Naive thymus-derived CD8-positive, alpha-beta T cell (primary cell): Measurements from ENCODE around the gene CFAP251. TPM values are rescaled to one million over a fixed set of nuclear protein-coding genes. Genes with fewer than 3 reads are reported as not detected.
"Not testable (repeated sequence)": the region's sequence is repeated elsewhere in the genome, so short reads cannot be mapped to it uniquely, and the experiment has no call there.

Experiments used
- ATAC-seq, 2 donors: fragments of 150-1000 bp; cut with Tn5 transposase in 1 of 2; sonication (Bioruptor Pico), chemical (Tn5 transposase) in 1 of 2; 1 replicate in 1 of 2; 2 replicates in 1 of 2; pipeline ENCODE4 v1.10.0; 2021; ENCODE audit warnings: mild to moderate bottlenecking in 2 of 2, moderate library complexity in 2 of 2
- POLR2A ChIA-PET: fragments of 350-600 bp; sonication (Branson Sonifier 250); formaldehyde crosslinking; loops from one replicate; lab custom pipeline; 2021; ENCODE audit warnings: antibody characterized with exemption; lab: Charles Lee
- DNase-seq, 10 donors: peaks; one replicate each; pipeline versions ENCODE4 v3.0.0 to v3.0.0-alpha.2; 2020 to 2022
- H3K27ac Mint-ChIP-seq, 10 donors: one replicate each; pipeline ENCODE4 v1.8.0; 2020 to 2022; ENCODE audit warnings: mild to moderate bottlenecking in 10 of 10, mixed read lengths in 10 of 10, moderate library complexity in 4 of 10, inconsistent platforms in 1 of 10
- H3K27me3 Mint-ChIP-seq, 5 donors: one replicate each; pipeline ENCODE4 v1.8.0; 2021 to 2022; ENCODE audit warnings: mixed read lengths in 5 of 5
- H3K36me3 Mint-ChIP-seq, 3 donors: one replicate each; pipeline ENCODE4 v1.8.0; 2020 to 2022; ENCODE audit warnings: mixed read lengths in 3 of 3, mild to moderate bottlenecking in 2 of 3, inconsistent platforms in 1 of 3
- H3K4me1 Mint-ChIP-seq, 4 donors: one replicate each; pipeline ENCODE4 v1.8.0; 2021 to 2022; ENCODE audit warnings: mixed read lengths in 4 of 4
- H3K4me3 Mint-ChIP-seq, 10 donors: one replicate each; pipeline ENCODE4 v1.8.0; 2020 to 2022; ENCODE audit warnings: mild to moderate bottlenecking in 10 of 10, mixed read lengths in 10 of 10, moderate library complexity in 6 of 10, inconsistent platforms in 1 of 10
- H3K9me3 Mint-ChIP-seq, 9 donors: one replicate each; pipeline ENCODE4 v1.8.0; 2020 to 2022; ENCODE audit warnings: mixed read lengths in 9 of 9, mild to moderate bottlenecking in 3 of 9, inconsistent platforms in 1 of 9, moderate library complexity in 1 of 9
- polyA plus RNA-seq, 3 donors: library from polyadenylated mRNA; unstranded; fragments of 300-500 nt; fragmentation: Illumina TruSeq; gene quantifications; one replicate each; pipeline ENCODE4 v1.2.3, GENCODE V29; 2021
- total RNA-seq, 8 experiments: library from RNA in 2 of 8; stranded (reverse) in 2 of 8; gene quantifications; one replicate each; pipeline ENCODE4 v1.2.3 and lab custom pipeline; 2021 to 2026

Gene CFAP251
- total and polyA plus RNA-seq, 5 experiments from 2014 or later = 0.03 to 0.82 (median 0.28) TPM; not detected in 1

DNA sequence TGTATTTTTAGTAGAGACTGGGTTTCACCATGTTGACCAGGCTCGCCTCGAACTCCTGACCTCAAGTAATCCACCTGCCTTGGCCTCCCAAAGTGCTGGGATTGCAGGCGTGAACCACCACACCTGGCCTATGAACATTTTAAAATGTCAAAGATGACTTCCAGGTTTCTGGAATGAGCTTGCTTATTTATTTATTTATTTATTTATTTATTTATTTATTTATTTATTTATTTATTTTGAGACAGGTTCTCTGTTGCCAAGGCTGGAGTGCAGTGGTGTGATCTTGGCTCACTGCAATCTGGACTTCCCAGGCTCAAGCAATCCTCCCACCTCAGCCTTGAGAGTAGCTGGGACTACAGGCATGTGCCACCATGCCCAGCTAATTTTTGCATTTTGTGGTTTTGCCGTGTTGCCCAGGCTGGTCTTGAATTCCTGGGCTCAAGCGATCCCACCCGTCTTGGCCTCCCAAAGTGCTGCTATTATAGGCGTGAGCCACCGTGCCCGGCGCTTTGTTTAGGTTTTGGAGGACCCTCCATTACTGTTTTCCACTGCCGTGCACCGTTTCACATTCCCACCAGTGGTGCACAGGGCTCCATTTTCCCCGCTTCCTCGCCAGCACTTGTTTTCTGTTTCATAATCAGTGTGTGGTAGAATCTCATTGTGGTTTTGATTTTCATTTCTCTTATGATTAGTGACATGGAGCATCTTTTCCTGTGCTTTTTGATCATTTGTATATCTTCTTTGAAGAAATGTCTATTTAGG lies 6.4 kb upstream of the CFAP251 start:
- peaks cover 0 to 65% (median 13%) of the 10 kb centered on the region in 3 donors for H3K36me3 Mint-ChIP-seq
- H3K9me3 Mint-ChIP-seq = no peaks in the 10 kb centered on the region
- H3K4me1 Mint-ChIP-seq = peaks cover 9 to 15% (median 11%) of the 10 kb centered on the region in 4 donors
- no peaks in the 10 kb centered on the region for H3K27me3 Mint-ChIP-seq
- POLR2A ChIA-PET = interaction anchor here (0.6 to 0.7 kb wide), 4 partner anchors 87 to 1315 kb away, joined by 3 to 7 read pairs (median 4); partner anchors contain the start of gene BCL7A
- no peak overlapping the region for H3K4me3 Mint-ChIP-seq
- no peak for DNase-seq
- ATAC-seq = no peak
- H3K27ac Mint-ChIP-seq = peak overlapping the region in 2 of 10 donors; percentile 53 to 83

- ATAC-seq (no peak), DNase-seq (no peak)
- no peaks in the 10 kb centered on the region for H3K9me3 Mint-ChIP-seq
- no peak overlapping the region for H3K4me3 Mint-ChIP-seq
- H3K27ac Mint-ChIP-seq = peak overlapping the region in 6 of 10 donors; percentile 15 to 83 (median 61)
- POLR2A ChIA-PET = interaction anchor here (0.6 kb wide), 1 partner anchor 736 kb away, joined by 8 read pairs; no protein-coding TSS in a partner anchor
- peaks cover 0 to 38% (median 2%) of the 10 kb centered on the region in 3 donors for H3K36me3 Mint-ChIP-seq
- H3K27me3 Mint-ChIP-seq = no peaks in the 10 kb centered on the region
- H3K4me1 Mint-ChIP-seq = peaks cover 5 to 16% (median 11%) of the 10 kb centered on the region in 4 donors
Observed at GRCh38 chr12:121915841-121916321, 2.5 kb upstream of the CFAP251 start.

GRCh38 chr12:121916719-121917118 lies 1.7 kb upstream of the CFAP251 start:
- POLR2A ChIA-PET = interaction anchor here (1.3 to 1.8 kb wide), 2 partner anchors 28 to 110 kb away, joined by 3 to 5 read pairs; partner anchors contain the start of gene PSMD9
- H3K27ac Mint-ChIP-seq = peak overlapping the region in 9 of 10 donors; percentile 28 to 98 (median 96)
- no peak for DNase-seq

GRCh38 chr12:121918679-121919038 lies 267 bp downstream of the CFAP251 start:
- peaks cover 0 to 21% (median 0%) of the 10 kb centered on the region in 3 donors for H3K36me3 Mint-ChIP-seq
- peak; percentile 43 to 61 for ATAC-seq
- POLR2A ChIA-PET = interaction anchor here (0.6 to 1.3 kb wide), 3 partner anchors 30 to 126 kb away, joined by 3 to 5 read pairs (median 3); partner anchors contain the start of gene PSMD9
- peak in 1 of 10 donors; percentile 4 for DNase-seq
- H3K4me3 Mint-ChIP-seq = peak overlapping the region in 8 of 10 donors; percentile 11 to 90 (median 84)
- H3K9me3 Mint-ChIP-seq = no peaks in the 10 kb centered on the region
- peaks cover 3 to 16% (median 11%) of the 10 kb centered on the region in 4 donors for H3K4me1 Mint-ChIP-seq
- no peaks in the 10 kb centered on the region for H3K27me3 Mint-ChIP-seq
- H3K27ac Mint-ChIP-seq = peak overlapping the region in 7 of 10 donors; percentile 88 to 98 (median 97)

More at GRCh38 chr12:121916719-121917118, 1.7 kb upstream of the CFAP251 start:
- Mint-ChIP-seq H3K36me3 (peaks cover 0 to 33% (median 2%) of the 10 kb centered on the region in 3 donors), H3K4me1 (peaks cover 5 to 19% (median 11%) of the 10 kb centered on the region in 4 donors), H3K27me3 (no peaks in the 10 kb centered on the region), H3K4me3 (no peak overlapping the region), H3K9me3 (no peaks in the 10 kb centered on the region)
- ATAC-seq = no peak

GRCh38 chr12:121921066-121921465 lies 2.7 kb downstream of the CFAP251 start:
- ATAC-seq (no peak), DNase-seq (no peak)
- peaks cover 5 to 16% (median 11%) of the 10 kb centered on the region in 4 donors for H3K4me1 Mint-ChIP-seq
- no peaks in the 10 kb centered on the region for H3K27me3 Mint-ChIP-seq
- H3K36me3 Mint-ChIP-seq = peaks cover 0 to 11% (median 0%) of the 10 kb centered on the region in 3 donors
- H3K27ac Mint-ChIP-seq = peak overlapping the region in 6 of 10 donors; percentile 3 to 70 (median 45)
- no peak overlapping the region for H3K4me3 Mint-ChIP-seq
- POLR2A ChIA-PET = no interaction called here
- H3K9me3 Mint-ChIP-seq = no peaks in the 10 kb centered on the region

- Mint-ChIP-seq H3K27ac (no peak overlapping the region), H3K36me3 (no peaks in the 10 kb centered on the region), H3K4me1 (peaks cover 0 to 17% (median 2%) of the 10 kb centered on the region in 4 donors), H3K4me3 (no peak overlapping the region), H3K27me3 (no peaks in the 10 kb centered on the region), H3K9me3 (no peaks in the 10 kb centered on the region)
- ATAC-seq = no peak
- DNase-seq = no peak
- POLR2A ChIA-PET = no interaction called here
Observed at GRCh38 chr12:121925358-121925695, 6.9 kb downstream of the CFAP251 start.

DNA sequence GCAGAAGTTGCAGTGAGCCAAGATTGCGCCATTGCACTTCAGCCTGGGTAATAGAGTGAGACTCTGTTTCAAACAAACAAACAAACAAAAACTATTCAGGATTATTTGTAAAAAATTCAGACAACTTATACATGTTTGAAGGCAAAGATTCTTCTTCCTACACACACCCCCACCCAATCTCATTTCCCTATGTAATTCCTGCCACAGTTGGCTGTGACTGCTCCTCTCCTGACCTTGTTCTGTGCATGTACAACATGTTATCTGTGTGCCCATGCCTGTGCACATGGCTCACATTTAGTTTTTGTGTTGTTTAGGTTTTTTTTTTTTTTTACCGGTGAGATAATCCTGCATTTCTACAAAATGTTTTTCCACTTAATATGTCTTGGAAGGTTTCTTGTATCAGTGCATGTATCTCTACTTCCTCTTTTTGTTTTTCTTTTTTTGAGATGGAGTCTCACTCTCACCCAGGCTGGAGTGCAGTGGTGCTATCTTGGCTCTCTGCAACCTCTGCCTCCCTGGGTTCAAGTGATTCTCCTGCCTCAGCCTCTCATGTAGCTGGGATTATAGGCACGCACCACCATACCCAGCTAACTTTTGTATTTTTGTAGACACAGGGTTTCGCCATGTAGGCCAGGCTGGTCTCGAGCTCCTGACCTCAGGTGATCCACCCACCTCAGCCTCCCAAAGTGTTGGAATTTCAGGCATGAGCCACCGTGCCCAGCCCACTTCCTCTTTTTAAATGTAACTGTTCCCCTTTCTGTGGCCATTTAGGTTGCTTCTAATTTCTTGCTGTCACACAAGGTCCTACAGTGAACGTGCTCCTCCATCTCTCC lies 8.7 kb downstream of the CFAP251 start:
- H3K27me3 Mint-ChIP-seq = no peaks in the 10 kb centered on the region
- peak overlapping the region in 2 of 10 donors; percentile 32 to 43 for H3K27ac Mint-ChIP-seq
- ATAC-seq (no peak), DNase-seq (peak in 1 of 10 donors; percentile 7)
- no peaks in the 10 kb centered on the region for H3K36me3 Mint-ChIP-seq
- no peak overlapping the region for H3K4me3 Mint-ChIP-seq
- H3K9me3 Mint-ChIP-seq = no peaks in the 10 kb centered on the region
- POLR2A ChIA-PET = no interaction called here
- peaks cover 0 to 21% (median 2%) of the 10 kb centered on the region in 4 donors for H3K4me1 Mint-ChIP-seq

DNA sequence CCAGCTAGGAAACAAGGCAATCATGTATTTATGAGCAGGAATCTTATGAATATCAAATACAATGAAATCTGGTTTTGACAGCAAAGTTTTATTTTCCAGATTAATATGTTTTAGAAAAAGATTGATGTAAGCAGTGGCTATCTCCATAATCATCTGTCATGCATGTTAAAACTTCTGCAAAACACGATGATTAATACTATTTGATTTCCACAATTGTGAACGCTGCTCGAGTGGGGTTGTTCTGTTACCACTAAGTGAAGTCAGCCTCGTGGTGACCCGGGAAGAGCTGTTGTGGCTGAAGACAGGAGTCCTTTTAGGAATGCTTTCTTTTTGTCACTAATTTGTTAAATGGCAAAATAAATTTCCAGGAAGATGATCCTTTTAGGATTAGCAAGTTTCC lies 9.4 kb downstream of the CFAP251 start:
- H3K36me3 Mint-ChIP-seq = no peaks in the 10 kb centered on the region
- ATAC-seq (no peak), DNase-seq (no peak)
- POLR2A ChIA-PET = no interaction called here
- peak overlapping the region in 2 of 10 donors; percentile 32 to 43 for H3K27ac Mint-ChIP-seq
- no peaks in the 10 kb centered on the region for H3K9me3 Mint-ChIP-seq
- H3K4me1 Mint-ChIP-seq = peaks cover 0 to 25% (median 2%) of the 10 kb centered on the region in 4 donors
- no peak overlapping the region for H3K4me3 Mint-ChIP-seq
- H3K27me3 Mint-ChIP-seq = peaks cover 0 to 3% (median 0%) of the 10 kb centered on the region in 5 donors

DNA sequence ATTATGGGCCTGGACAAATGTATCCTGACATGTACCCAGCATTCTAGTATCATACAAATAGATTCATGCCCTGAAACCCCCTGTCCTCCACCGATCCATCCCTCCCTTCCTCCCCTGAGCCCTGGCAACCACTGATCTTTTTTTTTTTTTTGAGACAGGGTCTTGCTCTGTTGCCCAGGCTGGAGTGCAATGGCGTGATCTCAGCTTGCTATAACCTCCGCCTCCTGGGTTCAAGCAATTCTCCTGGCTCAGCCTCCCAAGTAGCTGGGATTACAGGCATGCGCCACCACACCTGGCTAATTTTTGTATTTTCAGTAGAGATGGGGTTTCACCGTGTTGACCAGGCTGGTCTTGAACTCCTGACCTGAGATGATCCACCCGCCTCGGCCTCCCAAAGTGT lies 11.2 kb downstream of the CFAP251 start:
- H3K4me3 Mint-ChIP-seq, DNase-seq, ATAC-seq, H3K9me3 Mint-ChIP-seq, H3K27me3 Mint-ChIP-seq, H3K36me3 Mint-ChIP-seq: not testable (repeated sequence)
- POLR2A ChIA-PET = interaction anchor here (0.6 to 0.7 kb wide), 3 partner anchors 20 to 383 kb away, joined by 3 to 4 read pairs (median 3); no protein-coding TSS in a partner anchor
- H3K4me1 Mint-ChIP-seq = peaks cover 0 to 25% (median 3%) of the 10 kb centered on the region in 4 donors
- H3K27ac Mint-ChIP-seq = peak overlapping the region in 1 of 10 donors; percentile 51

DNA sequence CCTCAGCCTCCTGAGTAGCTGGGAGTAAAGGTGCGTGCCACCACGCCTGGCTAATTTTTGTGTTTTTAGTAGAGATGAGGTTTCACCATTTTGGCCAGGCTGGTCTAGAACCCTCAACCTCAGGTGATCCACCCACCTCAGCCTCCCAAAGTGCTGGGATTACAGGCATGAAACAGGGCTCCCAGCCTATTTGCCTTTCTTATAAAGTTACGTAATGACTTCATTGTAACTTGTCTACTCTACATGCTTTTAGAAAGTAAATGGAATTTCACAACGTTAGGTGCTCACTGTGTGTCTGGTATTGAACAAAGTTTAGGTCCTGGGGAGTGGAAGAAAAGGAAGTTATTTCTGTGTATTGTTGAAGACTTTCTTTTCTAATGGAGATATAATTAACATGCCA lies 12.5 kb downstream of the CFAP251 start:
- ATAC-seq (no peak), DNase-seq (no peak)
- POLR2A ChIA-PET = no interaction called here
- Mint-ChIP-seq H3K4me3 (no peak overlapping the region), H3K27me3 (peaks cover 0 to 3% (median 0%) of the 10 kb centered on the region in 5 donors), H3K36me3 (no peaks in the 10 kb centered on the region), H3K4me1 (peaks cover 0 to 25% (median 2%) of the 10 kb centered on the region in 4 donors), H3K27ac (no peak overlapping the region), H3K9me3 (no peaks in the 10 kb centered on the region)

GRCh38 chr12:121932176-121932536 lies 13.8 kb downstream of the CFAP251 start:
- H3K27ac Mint-ChIP-seq = peak overlapping the region in 1 of 10 donors; percentile 26
- H3K4me3 Mint-ChIP-seq = no peak overlapping the region
- POLR2A ChIA-PET = no interaction called here
- peaks cover 0 to 2% (median 0%) of the 10 kb centered on the region in 9 donors for H3K9me3 Mint-ChIP-seq
- H3K4me1 Mint-ChIP-seq = peaks cover 0 to 19% (median 2%) of the 10 kb centered on the region in 4 donors
- peaks cover 0 to 3% (median 0%) of the 10 kb centered on the region in 5 donors for H3K27me3 Mint-ChIP-seq
- H3K36me3 Mint-ChIP-seq = no peaks in the 10 kb centered on the region
- DNase-seq (no peak), ATAC-seq (no peak)

DNA sequence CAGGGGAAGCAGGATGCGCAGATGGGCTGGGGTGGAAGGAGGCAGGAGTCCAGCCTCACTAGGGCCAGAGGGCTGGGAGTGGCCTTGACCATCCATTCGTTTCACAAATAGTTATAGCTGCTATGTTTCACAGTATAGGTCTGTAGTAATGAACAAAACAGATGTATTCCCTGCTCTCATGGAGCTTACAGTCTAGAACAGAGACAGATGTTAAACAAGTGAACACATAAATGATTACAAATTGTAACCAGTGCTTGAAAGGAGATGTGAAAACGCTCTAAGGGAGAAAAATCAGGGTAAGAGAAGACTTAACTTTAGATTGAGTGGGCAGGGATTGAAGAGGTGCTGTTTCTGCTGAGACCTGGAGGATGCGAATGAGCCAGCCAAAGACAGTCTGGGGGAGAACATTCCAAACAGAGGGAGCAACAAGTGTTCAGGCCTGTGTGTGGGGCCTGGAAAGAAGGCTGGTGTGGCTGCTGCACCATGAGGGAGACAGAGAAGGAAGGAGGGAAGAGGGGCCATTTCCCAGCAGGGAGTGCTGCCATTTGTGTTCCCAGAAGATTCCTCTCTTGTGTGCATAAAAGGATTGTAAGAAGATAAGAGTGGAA lies 14.6 kb downstream of the CFAP251 start:
- Mint-ChIP-seq H3K4me3 (no peak overlapping the region), H3K27ac (peak overlapping the region in 1 of 10 donors; percentile 63), H3K4me1 (peaks cover 6 to 14% (median 7%) of the 10 kb centered on the region in 4 donors), H3K27me3 (peaks cover 0 to 3% (median 0%) of the 10 kb centered on the region in 5 donors), H3K9me3 (peaks cover 0 to 4% (median 0%) of the 10 kb centered on the region in 9 donors), H3K36me3 (peaks cover 0 to 4% (median 0%) of the 10 kb centered on the region in 3 donors)
- no peak for ATAC-seq
- POLR2A ChIA-PET = no interaction called here
- no peak for DNase-seq
